ENCODE data around the gene NUDT14.

NUDT14 gene

GRCh38 chr14:105155681-105156413 lies 25.3 kb downstream of the NUDT14 start:
- DNase-seq, result no peak

- no peak for DNase-seq
Observed at GRCh38 chr14:105155071-105155651, 26.0 kb downstream of the NUDT14 start.

GRCh38 chr14:105154476-105154871 lies 26.6 kb downstream of the NUDT14 start:
- no peak for DNase-seq

- DNase-seq, result no peak
Observed at GRCh38 chr14:105153739-105154475, 27.2 kb downstream of the NUDT14 start.

- no peak for DNase-seq
Observed at GRCh38 chr14:105153331-105153731, 27.8 kb downstream of the NUDT14 start.

DNA sequence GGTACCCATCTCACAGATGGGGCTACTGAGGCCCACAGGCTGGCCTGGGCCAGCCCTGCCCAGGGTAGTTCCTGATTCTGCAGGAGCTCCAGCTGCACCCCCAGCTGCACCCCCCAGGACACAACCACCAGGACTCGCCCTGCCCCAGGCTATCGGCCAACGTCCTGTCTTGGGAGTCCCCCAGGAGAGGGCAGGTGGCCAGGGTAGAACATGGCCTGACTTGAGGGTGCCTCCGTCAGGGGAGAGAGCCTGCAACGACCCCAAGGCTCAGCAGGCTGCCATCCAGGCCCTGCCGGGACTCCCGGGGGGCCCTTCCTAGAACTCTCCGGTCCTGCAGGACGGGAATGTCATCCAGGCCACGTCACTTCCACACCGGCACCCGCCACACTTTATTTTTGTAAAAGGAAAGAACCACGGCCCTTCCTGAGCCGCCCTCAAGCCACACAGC lies 28.3 kb downstream of the NUDT14 start:
- no peak for DNase-seq

- DNase-seq, result no peak
Observed at GRCh38 chr14:105151838-105152793, 29.0 kb downstream of the NUDT14 start.

DNA sequence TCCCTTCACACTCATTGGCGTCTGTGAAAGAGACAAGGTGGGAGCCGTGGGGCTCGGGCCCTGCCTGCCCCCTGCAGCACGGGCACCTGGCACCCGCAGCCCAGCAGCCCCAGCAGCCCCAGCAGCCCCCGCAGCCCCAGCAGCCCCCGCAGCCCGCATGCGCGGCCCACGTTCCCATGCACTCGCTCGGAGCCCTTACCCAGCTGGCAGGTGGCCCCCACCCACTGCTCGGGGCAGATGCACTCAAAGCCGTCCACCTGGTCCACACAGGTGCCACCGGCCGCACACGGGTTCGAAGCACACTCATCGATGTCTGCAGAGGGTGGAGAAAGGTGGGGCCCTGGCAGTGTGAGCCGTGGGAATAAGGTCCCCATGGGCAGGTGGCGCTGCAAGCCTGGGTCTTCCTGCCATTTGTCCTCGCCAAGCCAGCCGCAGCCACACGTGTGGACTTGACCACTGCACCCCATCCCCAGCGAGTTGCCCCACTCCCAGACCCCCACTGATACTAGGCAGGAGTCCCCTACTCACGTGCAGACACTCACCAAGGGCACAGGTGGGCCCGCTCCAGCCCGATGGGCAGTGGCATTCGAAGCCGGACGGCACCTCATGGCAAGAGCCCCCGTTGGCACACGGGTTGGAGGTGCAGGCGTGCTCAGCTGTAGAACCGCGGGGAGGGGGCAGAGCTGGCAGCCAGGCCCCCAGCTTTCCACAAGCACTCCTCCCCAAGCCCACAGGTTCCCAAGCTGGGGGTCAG lies 29.9 kb downstream of the NUDT14 start:
- DNase-seq, result no peak

GRCh38 chr14:105150368-105151083 lies 30.6 kb downstream of the NUDT14 start:
- no peak for DNase-seq

- no peak for DNase-seq
Observed at GRCh38 chr14:105150026-105150367, 31.1 kb downstream of the NUDT14 start.

DNA sequence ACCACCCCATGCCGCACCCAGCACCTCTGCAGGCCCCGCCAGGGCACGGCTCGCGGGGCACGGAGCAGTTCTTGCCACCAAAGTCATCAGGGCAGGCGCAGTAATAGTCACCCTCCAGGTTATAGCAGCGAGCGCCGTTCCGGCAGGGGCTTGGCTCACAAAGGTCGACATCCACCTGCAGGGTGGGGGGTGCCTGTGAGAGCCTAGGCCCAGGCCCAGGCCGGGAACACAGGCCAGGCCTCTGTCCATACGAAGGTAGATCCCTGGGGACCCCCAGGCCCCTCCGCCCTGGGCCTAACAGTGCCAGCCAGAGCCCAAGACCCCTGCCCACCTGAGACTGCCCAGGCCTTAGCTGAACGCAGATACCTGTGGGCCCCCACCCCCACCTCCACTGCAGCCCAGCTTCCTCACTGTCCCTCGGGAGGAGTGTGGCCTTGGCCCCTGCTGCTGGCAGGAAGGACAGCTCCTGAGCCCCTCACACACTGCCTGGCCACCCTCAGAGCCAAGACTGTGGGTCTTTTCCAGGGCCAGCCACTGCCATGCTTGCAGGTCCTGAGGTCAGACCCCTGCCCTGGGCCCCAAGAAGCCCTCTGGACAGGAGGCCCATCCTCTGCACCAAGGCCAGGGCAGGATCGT lies 31.8 kb downstream of the NUDT14 start:
- DNase-seq, result no peak

- no peak for DNase-seq
Observed at GRCh38 chr14:105148604-105149145, 32.4 kb downstream of the NUDT14 start.

GRCh38 chr14:105147671-105148603 lies 33.2 kb downstream of the NUDT14 start:
- DNase-seq, result no peak

GRCh38 chr14:105146976-105147635 lies 34.0 kb downstream of the NUDT14 start:
- DNase-seq, result no peak

- no peak for DNase-seq
Observed at GRCh38 chr14:105146181-105146975, 34.7 kb downstream of the NUDT14 start.

GRCh38 chr14:105145381-105146180 lies 35.5 kb downstream of the NUDT14 start:
- no peak for DNase-seq

All from fibroblast of skin of right biceps (primary cell).